Dermis microvascular lymphatic vessel endothelial cell (primary cell): Measurements from ENCODE around the gene EML4. TPM values are rescaled to one million over a fixed set of nuclear protein-coding genes. Genes with fewer than 3 reads are reported as not detected.

ENCODE experiments used
- DNase-seq, 2 donors: peaks; one replicate each; pipeline versions ENCODE4 v3.0.0 to v3.0.0-alpha.2; 2010; ENCODE audit warnings: low read depth in 2 of 2
- total RNA-seq: library from RNA; depleted of rRNA; stranded (reverse); fragments of >200 nt; gene quantifications from 2 replicates; pipeline ENCODE4 v1.2.1, GENCODE V29; 2014

The EML4 gene
- total RNA-seq, 1 donor from 2014 or later, result 14.2 TPM

DNA sequence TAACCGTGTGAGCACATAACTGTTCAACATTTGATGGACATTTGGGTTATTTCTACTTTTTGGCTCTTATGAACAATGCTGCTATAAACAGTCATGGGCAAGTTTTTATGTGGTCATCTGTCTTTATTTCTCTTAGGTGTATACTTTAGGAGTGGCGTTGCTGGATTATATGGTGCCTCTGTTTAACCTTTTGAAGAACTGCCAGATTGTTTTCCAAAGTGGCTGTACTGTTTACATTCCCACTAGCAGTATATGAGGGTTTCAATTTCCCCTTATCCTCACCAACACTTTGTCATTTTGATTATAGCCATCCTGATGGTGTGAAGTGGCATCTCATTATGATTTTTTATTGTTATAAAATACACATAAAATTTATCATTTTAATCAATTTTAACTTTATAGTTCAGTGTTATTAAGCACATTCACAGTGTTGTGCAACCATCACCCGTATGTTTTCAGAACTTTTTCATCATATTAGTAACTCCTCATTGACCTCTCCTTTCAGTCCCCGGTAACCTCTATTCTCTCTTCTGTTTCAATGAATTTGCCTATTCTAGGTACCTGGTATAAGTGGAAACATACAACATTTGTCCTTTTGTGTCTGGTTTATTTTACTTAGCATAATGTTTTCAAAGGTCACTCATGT, 55.4 kb downstream of the EML4 start:
- no peak for DNase-seq

GRCh38 chr2:42225573-42225972, 56.4 kb downstream of the EML4 start:
- DNase-seq, result no peak

DNA sequence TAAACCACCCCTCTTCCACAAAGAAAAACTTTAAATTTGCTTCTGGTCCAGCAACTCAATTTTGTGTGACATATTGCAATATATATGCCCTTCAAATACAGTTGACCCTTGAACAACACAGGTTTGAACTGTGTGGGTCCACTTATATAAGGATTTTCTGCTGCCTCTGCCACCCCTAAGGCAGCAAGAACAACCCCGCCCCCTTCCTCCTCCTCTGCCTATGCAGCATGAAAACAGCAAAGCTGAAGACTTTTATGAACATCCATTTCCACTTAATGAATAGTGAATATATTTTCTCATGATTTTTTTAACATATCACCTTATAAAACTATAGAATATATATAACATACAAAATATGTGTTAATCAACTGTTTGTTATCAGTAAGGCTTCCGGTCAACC, 58.3 kb downstream of the EML4 start:
- DNase-seq, result no peak

DNA sequence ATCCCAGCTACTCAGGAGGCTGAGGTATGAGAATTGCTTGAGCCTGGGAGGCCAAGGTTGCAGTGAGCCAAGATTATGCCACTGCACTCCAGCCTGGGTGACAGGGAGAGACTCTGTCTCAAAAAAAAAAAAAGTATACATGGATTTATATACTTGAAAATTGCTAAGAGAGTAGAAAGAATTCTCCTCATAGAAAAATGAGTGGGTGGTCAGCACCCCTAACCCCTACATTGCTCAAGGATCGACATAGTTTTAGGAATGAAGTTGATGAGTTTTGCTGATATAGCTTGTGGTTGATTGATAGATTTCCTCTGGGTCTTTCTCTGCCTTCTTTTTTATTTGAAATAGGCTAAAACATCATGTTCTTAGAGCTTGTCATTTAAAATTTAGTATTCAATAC, 58.9 kb downstream of the EML4 start:
- no peak for DNase-seq

- no peak for DNase-seq
Measured at GRCh38 chr2:42229949-42230348, 60.8 kb downstream of the EML4 start.

- no peak for DNase-seq
Measured at GRCh38 chr2:42230891-42231290, 61.7 kb downstream of the EML4 start.

- DNase-seq, result no peak
Measured at GRCh38 chr2:42232024-42232423, 62.9 kb downstream of the EML4 start.

DNA sequence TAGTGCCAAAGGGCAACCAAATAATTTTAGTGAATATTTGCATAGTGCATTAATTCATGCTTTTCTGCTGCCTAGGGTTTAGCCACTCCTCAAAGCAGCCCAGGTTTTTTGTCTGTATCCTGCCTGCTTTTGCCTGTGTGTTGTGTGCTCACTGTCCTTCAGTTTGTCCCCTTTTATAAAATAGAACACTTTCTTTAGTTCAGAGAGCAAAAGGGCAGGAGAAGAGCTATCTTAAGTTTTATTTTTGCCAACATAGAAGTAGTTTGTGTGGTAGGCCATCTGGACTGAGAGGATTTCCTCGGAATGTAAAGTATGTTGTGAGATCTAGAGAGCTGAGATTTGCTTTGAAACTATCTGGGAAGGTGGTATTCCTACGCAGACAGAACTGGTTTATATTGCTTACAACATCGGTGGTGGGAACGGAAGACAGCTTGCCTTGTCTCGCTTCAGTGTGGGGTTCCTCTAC, 64.9 kb downstream of the EML4 start:
- DNase-seq, result peak in 1 of 2 donors; percentile 12

- DNase-seq, result no peak
Measured at GRCh38 chr2:42236911-42237310, 67.8 kb downstream of the EML4 start.

DNA sequence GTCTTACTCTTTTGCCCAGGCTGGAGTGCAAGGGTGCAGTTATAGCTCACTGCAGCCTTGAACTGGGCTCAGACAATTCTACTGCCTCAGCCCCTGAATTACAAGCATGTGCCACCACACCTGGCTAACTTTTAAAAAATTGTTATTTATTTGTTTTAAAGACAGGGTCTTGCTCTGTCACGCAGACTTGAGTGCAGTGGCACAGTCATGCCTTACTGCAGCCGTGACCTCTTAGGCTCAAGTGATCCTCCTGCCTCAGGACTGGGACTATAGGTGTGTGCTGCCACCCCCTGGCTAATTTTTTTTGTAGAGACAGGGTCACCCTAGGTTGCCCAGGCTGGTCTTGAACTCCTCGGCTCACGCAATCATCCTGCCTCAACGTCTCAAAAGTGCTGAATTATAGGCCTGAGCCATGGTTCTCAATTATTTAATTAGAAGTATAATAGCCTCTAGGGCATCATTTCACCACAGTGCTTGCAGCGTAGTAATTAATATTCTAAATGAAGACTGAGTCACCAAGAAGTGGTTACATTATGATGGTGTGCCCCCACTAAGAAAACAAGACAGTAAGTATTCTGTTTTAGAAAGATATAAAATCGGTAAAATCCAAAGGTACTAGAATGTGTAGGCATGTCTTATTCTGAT, 69.6 kb downstream of the EML4 start:
- peak in 1 of 2 donors; percentile 18 for DNase-seq

DNA sequence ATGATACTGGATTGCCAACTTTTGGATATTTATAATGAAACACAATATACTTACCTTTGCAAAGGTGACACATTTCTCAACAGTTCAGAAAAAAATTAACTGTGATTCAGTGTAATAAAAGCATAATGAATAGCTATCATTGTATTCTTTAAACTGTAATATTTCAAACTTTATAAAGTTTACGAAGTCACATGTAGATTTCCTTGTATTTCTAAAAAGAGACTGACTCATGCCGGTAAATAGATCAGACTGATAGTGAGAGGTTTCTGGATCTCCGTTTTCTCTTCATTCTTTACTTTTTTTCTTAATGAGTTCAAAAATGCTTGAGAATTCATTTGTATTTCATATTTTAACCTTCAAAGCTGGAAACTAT, 70.1 kb downstream of the EML4 start:
- DNase-seq, result no peak

DNA sequence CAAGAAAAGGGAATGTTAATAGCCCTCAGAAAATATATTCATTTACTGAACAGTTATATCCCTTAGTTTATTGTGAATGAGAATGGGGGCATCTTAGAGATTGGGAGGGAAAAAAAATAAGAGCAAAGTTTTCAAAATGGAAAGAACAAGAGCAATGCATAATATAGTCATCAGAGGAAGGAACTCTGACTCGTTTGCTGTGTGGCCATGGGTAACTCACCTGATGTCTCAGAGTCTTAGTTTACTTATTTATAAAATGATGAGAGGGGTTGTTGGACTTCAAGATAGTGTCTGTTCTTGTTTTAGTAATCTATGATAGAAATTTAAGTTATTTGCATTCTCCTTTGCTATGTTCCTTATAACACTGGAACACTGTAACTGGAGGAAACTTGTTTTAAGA, 70.7 kb downstream of the EML4 start:
- no peak for DNase-seq

DNA sequence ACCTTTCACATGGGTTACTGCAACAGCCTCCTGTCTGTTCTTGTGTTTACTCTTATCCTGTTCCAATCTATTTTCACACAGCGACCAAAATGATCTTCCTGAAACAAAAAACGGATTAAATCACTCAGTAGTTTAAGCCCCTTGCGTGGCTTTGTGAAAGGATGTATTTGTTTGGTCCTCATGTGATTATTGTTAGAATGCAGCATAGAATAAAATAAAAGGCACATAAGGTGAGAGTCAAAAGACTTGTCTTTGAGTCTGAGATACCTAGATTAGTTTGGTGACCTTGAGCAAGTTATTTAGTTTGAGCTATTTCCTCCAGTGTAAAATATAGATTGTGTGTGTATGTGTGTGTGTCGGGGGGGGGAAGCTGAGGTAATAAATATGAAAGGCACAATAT, 72.4 kb downstream of the EML4 start:
- no peak for DNase-seq

- DNase-seq, result no peak
Measured at GRCh38 chr2:42243297-42243696, 74.1 kb downstream of the EML4 start.

DNA sequence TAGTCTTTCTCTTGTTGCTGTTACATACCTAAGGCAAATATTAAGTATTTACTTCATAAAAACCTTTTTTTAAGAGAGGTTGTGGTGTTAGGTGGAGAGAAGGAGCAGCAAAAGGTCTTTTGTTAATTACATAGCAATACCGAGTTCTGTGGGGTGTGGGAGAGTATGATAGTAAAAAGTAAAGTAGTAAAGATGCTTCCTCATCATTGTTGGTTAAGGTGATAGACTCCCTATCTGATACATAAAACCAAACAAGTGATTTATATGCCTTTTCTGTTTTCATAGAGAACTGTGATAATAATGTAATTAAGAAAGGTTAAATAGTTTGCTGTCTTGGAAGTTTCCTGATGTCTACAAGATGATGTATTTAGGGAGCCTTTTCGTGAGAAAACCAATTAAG, 75.4 kb downstream of the EML4 start:
- DNase-seq, result no peak

DNA sequence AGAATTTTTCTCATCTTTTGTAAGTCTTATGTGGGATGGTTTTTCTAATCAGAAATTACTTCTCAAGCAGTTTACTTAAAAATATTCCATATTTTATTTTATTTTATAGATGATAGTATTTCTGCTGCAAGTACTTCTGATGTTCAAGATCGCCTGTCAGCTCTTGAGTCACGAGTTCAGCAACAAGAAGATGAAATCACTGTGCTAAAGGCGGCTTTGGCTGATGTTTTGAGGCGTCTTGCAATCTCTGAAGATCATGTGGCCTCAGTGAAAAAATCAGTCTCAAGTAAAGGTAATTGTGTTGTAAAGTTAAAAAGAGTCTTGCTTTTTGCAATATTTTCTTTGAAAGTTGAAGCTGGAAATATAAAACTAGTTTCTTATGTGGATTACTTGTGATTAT, 76.2 kb downstream of the EML4 start:
- DNase-seq, result no peak

DNA sequence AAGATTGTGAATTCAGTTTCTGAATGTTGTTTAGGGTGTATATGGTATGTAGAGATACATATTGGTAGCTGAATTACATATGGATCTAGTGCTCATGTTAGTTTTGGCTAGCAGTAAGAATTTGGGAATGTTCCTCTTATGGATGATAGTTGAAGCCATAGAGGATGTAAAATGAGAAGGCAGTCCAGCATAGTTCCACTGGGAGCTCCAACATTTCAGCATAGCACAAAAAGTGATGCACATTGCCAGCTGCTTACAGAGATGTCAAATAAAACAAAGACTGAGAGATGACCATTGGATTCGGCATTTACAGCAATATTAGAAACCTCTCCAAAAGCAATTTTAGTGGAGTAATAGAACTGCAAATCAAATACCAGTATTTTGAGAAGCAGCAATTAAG, 77.4 kb downstream of the EML4 start:
- no peak for DNase-seq

GRCh38 chr2:42248846-42249245, 79.7 kb downstream of the EML4 start:
- no peak for DNase-seq

DNA sequence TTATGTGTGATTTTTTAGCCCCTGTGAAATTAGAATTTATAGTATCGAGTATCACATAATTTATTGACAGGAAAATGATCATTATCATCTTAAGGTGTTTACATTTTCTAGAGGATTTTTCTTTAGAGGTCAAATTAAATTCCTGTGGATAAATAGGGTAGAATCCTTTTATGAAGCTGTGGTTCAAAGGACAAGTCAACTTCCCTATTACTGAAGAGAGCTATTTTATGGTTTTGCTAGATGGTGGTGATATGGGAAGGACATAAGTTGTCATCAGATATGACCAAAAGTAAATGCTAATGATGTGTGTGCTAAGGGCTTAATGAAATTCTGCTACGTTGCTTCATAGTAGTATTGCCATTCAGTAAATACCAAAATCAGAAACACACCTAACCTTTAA, 80.1 kb downstream of the EML4 start:
- DNase-seq, result no peak

DNA sequence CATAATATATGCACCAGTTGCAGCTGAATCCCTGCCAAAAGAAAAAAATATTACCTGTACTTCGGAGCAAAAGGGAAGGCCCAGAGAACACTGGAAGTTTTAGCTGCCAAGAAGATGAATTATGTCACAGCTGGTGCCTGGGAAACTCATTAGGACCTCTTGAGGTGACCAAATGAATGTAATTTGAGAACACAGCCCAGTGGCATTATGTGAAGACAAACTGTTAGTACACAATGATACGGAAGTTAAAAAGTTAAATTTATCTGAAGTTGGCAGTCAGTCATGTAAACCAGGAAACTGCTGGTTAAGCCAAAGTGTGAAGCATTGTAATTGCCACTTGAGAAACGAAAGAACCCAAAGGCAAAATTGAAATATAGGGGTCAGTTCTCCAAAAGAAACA, 80.7 kb downstream of the EML4 start:
- DNase-seq, result peak in 1 of 2 donors; percentile 82

DNA sequence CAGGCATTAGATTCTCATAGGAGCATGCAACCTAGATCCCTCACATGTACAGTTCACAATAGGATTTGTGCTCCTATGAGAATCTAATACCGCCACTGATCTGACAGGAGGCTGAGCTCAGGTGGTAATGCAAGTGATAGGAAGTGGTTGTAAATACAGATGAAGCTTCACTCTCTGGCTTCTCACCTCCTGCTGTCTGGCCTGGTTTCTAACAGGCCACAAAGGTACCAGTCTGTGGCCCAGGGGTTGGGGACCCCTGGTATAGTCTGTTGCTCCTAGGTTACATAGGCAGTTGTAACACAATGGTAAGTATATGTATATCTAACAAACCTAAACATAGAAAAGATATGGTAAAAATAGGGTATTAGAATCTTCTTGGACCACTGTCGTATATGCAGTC, 81.8 kb downstream of the EML4 start:
- DNase-seq, result no peak

- DNase-seq, result no peak
Measured at GRCh38 chr2:42252464-42252863, 83.3 kb downstream of the EML4 start.

- no peak for DNase-seq
Measured at GRCh38 chr2:42254186-42254895, 85.2 kb downstream of the EML4 start.
